HG02623 (cell line): ENCODE results near the gene MYADML2.

Source experiments
- ATAC-seq: cut with Tn5 transposase; IDR thresholded peaks from one replicate; pipeline ENCODE4 v1.9.1; 2021; ENCODE audit warnings: moderate library complexity; ENCODE audit not compliant: unreplicated experiment

Gene MYADML2

GRCh38 chr17:81940538-81941483 lies 6.2 kb downstream of the MYADML2 start:
- no peak for ATAC-seq

GRCh38 chr17:81939881-81940385 lies 7.1 kb downstream of the MYADML2 start:
- no peak for ATAC-seq

- no peak for ATAC-seq
Observed at GRCh38 chr17:81939218-81939617, 7.8 kb downstream of the MYADML2 start.

- no peak for ATAC-seq
Observed at GRCh38 chr17:81935709-81936084, 11.3 kb downstream of the MYADML2 start.

- no peak for ATAC-seq
Observed at GRCh38 chr17:81934850-81935708, 12.0 kb downstream of the MYADML2 start.

- no peak for ATAC-seq
Observed at GRCh38 chr17:81934098-81934757, 12.8 kb downstream of the MYADML2 start.

GRCh38 chr17:81933178-81933699 lies 13.8 kb downstream of the MYADML2 start:
- no peak for ATAC-seq

- no peak for ATAC-seq
Observed at GRCh38 chr17:81932333-81932983, 14.6 kb downstream of the MYADML2 start.

- ATAC-seq: no peak
Observed at GRCh38 chr17:81931557-81932332, 15.3 kb downstream of the MYADML2 start.

GRCh38 chr17:81931189-81931556 lies 15.9 kb downstream of the MYADML2 start:
- ATAC-seq: no peak

- ATAC-seq: no peak
Observed at GRCh38 chr17:81930142-81931125, 16.6 kb downstream of the MYADML2 start.

- ATAC-seq: no peak
Observed at GRCh38 chr17:81929253-81930141, 17.5 kb downstream of the MYADML2 start.

GRCh38 chr17:81928544-81929252 lies 18.3 kb downstream of the MYADML2 start:
- ATAC-seq: no peak

- ATAC-seq: peak; percentile 47
Observed at GRCh38 chr17:81927653-81928543, 19.1 kb downstream of the MYADML2 start, which contains the start of gene MAFG. Gene MAFG (minus strand): TSS chr17:81927735. CDS start chr17:81923185, 4,550 bp downstream.

- peak; percentile 8 for ATAC-seq
Observed at GRCh38 chr17:81927152-81927652, 19.8 kb downstream of the MYADML2 start.
